GM12865 (cell line): ENCODE data around the gene MEGF11.

ENCODE experiments used
- DNase-seq: peaks from one replicate; pipeline ENCODE4 v3.0.0; 2010; ENCODE audit warnings: low read depth
- H3K4me3 ChIP-seq: 2 replicates; pipeline ENCODE4 v1.5.1; 2011; ENCODE audit warnings: mild to moderate bottlenecking, low read depth, low read length, control low read depth
- TF ChIP-seq, protein P1 (sequence below): IDR thresholded peaks from 2 replicates; pipeline ENCODE4 v1.5.1; 2011; ENCODE audit warnings: low read length, control low read depth, low read depth, inconsistent platforms; ENCODE audit not compliant: insufficient read depth; ENCODE audit errors: missing control alignments

MEGF11 gene

DNA sequence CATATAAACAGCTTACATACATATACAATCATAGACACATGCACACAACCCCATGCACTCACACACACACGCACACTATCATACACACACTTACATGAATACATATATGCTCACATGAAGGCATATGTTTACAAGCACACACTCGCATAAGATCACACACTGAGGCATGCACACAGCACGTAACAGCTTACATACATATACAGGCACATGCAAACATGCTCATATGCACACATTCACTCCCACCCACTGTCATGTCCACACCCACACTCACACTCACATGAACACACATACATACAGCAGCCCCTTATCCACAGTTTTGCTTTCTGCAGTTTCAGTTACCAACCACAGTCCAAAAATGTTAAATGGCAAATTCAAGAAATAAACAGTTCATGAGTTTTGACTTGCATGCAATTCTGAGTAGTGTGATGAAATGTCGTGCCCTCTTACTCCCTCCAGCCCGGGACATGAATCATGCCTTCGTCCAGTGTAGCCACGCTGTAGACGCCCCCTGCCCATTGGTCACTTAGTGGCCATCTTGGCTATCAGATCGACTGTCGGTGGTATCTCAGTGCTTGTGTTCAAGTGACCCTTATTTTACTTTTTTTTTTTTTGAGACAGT is 27.8 kb downstream of the MEGF11 start:
- no peak for DNase-seq
- no peak overlapping the region for H3K4me3 ChIP-seq
- TF ChIP-seq, protein P1, sequence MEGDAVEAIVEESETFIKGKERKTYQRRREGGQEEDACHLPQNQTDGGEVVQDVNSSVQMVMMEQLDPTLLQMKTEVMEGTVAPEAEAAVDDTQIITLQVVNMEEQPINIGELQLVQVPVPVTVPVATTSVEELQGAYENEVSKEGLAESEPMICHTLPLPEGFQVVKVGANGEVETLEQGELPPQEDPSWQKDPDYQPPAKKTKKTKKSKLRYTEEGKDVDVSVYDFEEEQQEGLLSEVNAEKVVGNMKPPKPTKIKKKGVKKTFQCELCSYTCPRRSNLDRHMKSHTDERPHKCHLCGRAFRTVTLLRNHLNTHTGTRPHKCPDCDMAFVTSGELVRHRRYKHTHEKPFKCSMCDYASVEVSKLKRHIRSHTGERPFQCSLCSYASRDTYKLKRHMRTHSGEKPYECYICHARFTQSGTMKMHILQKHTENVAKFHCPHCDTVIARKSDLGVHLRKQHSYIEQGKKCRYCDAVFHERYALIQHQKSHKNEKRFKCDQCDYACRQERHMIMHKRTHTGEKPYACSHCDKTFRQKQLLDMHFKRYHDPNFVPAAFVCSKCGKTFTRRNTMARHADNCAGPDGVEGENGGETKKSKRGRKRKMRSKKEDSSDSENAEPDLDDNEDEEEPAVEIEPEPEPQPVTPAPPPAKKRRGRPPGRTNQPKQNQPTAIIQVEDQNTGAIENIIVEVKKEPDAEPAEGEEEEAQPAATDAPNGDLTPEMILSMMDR, result no peak

DNA sequence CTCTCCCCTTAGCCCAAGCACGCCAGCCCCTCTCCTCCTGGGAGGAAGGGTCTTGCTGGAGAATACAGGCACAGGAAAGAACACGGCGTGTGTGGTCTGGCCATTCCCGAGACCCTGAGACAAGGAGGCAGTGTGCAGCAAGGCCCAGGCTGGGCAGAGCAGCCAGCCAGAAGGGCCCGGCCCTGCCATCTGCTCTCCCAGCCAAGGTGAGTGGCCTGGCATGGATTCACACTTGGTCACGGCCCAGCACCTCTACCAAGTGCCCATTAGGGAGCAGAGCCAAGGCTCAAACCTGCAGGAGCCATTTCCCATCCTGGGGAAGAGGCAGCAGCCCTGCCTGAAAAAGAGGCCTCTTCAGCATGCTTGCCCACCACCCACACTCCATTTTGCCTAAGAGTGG is 28.6 kb downstream of the MEGF11 start:
- no peak for DNase-seq

DNA sequence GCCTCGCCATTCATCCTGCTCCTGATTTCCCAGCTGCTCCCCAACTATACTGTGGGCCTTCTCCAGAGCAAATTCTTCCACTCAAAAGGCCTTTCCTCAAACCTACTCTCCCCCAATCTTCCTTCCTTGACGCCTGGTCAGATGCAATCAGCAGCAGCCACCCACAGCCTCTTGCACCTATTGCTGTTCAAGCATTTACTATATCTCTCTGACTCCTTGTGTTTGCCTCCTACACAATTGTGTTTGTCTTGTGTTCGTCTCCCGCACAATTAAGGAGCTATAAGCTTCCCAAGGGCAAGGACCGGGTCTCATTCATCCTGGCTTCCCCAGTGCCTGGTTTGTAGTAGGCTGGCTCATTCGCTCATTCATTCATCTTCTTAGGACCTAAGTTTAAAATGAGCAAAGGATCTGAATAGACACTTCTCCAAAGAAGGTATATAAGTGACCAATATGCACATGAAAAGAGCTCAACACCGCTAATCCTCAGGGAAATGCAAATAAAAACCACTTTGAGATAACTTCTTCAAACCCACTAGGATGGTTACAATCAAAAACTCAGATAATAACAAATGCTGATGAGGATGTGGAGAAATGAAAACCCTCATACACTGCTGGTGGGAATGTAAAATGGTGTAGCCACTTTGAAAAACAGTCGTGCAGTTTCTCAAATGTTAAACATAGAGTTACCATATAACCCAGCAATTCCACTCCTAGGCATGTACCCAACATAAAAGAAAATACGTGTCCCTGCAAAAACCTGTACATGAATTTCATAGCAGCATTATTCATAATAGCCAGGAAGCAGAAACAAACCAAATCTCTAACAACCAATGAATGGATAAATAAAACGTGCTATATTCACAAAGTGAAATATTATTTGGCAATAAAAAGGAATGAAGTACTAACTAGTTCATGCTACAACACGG is 31.0 kb downstream of the MEGF11 start:
- TF ChIP-seq, protein P1, result no peak
- no peak for DNase-seq
- H3K4me3 ChIP-seq, result no peak overlapping the region

More for the DNA sequence above, 28.6 kb downstream of the MEGF11 start:
- H3K4me3 ChIP-seq, result no peak overlapping the region
- TF ChIP-seq, protein P1, result no peak

DNA sequence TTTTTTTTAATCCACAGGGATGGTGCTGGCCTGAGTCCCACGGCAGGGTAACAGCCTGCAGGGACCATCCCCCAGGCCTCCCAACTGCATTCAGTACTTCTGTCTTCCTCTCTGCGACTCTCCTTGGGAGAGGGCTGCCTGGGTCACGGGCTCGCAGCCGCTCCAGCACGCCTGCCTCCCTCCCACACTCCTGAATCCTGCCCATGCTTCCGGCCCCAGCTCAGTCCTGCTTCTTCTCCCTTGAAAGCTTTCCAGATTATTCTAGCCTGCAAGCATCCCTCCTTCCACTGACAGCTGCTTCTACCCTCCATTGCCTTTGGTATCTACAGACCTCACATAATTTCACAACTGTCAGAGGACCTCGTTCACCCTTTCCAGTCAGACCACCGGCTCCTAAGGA is 32.4 kb downstream of the MEGF11 start:
- DNase-seq, result no peak
- no peak overlapping the region for H3K4me3 ChIP-seq
- TF ChIP-seq, protein P1, result no peak

DNA sequence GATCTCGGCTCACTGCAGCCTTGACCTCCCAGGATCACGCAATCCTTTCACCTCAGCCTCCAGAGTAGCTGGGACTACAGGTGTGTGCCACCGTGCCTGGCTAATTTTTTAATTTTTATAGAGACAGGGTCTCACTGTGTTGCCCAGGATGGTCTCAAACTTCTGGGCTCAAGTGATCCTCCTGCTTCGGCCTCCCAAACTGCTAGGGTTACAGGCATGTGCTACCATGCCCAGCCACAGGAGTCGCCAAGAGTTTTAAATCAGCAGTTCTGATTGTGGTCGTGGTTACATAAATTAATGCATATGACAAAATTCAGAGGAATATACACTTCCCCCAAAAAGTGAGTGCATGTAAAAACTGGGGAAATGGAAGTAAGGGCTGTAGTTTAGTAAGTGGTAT is 32.9 kb downstream of the MEGF11 start:
- no peak overlapping the region for H3K4me3 ChIP-seq
- DNase-seq, result no peak
- TF ChIP-seq, protein P1, result no peak

DNA sequence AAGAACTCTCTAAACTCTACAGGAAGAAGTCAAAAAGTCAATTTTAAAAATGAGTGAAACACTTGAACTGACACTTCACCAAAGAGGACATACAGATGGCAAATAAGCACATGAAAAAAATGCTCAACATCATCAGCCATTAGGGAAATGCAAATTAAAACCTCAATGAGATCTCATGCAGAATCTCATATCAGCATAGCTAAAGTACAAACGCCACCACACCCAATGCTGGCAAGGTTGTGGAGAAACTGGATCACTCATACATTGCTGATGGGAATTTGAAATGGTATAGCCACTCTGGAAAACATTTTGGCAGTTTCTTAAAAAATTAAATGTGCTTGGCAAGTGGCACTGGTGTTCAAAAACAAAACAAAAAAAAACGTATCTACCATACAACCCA is 34.2 kb downstream of the MEGF11 start:
- H3K4me3 ChIP-seq, result no peak overlapping the region
- DNase-seq, result no peak
- TF ChIP-seq, protein P1, result no peak

DNA sequence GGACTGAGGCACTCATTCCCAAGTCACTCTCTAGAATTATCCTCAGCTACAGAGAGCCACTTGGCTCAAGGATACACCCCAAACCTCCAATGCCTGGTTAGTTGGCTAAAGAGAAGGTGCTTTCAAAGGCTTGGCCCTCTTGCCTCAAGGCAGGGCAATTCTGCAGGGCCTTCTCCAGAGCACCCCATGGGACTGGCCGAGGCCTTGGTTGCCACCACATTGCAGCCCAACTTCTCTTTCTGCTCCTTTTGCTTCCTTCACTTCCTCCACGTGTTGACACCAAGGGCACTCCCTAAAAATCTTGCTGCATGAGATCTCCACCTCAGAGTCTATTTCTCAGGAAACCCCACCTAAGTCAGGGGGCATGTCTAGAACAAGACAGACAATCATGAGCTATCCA is 36.7 kb downstream of the MEGF11 start:
- no peak for DNase-seq
- TF ChIP-seq, protein P1, result no peak
- H3K4me3 ChIP-seq, result no peak overlapping the region
